SK-MEL-5 (cell line): ENCODE measurements around the gene B4GALNT3. TPM values are rescaled to one million over a fixed set of nuclear protein-coding genes. Genes with fewer than 3 reads are reported as not detected.

Source experiments
- DNase-seq: peaks from one replicate; pipeline ENCODE4 v3.0.0-alpha.2; 2016; ENCODE audit warnings: low read depth, low spot score
- in situ Hi-C: cut with HindIII; loops from 2 replicates; pipeline ENCODE4 v1.10.0; 2016; ENCODE audit warnings: low sequenced_read_pairs, high pct_unique_total_duplicates, low pct_unique_long_range_greater_than_20kb
- total RNA-seq: library from RNA; depleted of rRNA; stranded (reverse); fragments of >200 nt; shearing (Covaris generic); gene quantifications from 2 replicates; pipeline ENCODE4 v1.2.3, GENCODE V29; 2014

B4GALNT3 gene
- total RNA-seq, 1 experiment from 2014 or later, result 0.34 TPM

- DNase-seq, result no peak
- in situ Hi-C loops, result no loop called here
These were observed 85.3 kb downstream of the B4GALNT3 start for GRCh38 chr12:544941-545635.

GRCh38 chr12:545835-546234, 86.1 kb downstream of the B4GALNT3 start:
- in situ Hi-C loops, result no loop called here
- no peak for DNase-seq

- no peak for DNase-seq
- in situ Hi-C loops, result no loop called here
These were observed 86.7 kb downstream of the B4GALNT3 start for GRCh38 chr12:546265-546919.

GRCh38 chr12:546920-547845, 87.4 kb downstream of the B4GALNT3 start:
- in situ Hi-C loops, result no loop called here
- DNase-seq, result peak; percentile 65

- in situ Hi-C loops, result no loop called here
- no peak for DNase-seq
These were observed 88.2 kb downstream of the B4GALNT3 start for GRCh38 chr12:547883-548470.

GRCh38 chr12:549476-550082, 89.8 kb downstream of the B4GALNT3 start:
- no peak for DNase-seq
- in situ Hi-C loops, result no loop called here

GRCh38 chr12:550473-551260, 90.9 kb downstream of the B4GALNT3 start:
- in situ Hi-C loops, result no loop called here
- no peak for DNase-seq

GRCh38 chr12:552466-552865, 92.7 kb downstream of the B4GALNT3 start:
- no peak for DNase-seq
- in situ Hi-C loops, result no loop called here

- in situ Hi-C loops, result no loop called here
- no peak for DNase-seq
These were observed 93.7 kb downstream of the B4GALNT3 start for GRCh38 chr12:553216-554000.

GRCh38 chr12:554001-554285, 94.2 kb downstream of the B4GALNT3 start:
- no peak for DNase-seq
- in situ Hi-C loops, result no loop called here

- no peak for DNase-seq
- in situ Hi-C loops, result no loop called here
These were observed 96.8 kb downstream of the B4GALNT3 start for GRCh38 chr12:556498-556897.

GRCh38 chr12:558580-558979, 98.8 kb downstream of the B4GALNT3 start:
- no peak for DNase-seq
- in situ Hi-C loops, result no loop called here

- DNase-seq, result no peak
- in situ Hi-C loops, result no loop called here
These were observed 99.6 kb downstream of the B4GALNT3 start for GRCh38 chr12:559208-559905.

- in situ Hi-C loops, result no loop called here
- no peak for DNase-seq
These were observed 100.2 kb downstream of the B4GALNT3 start for GRCh38 chr12:559906-560455.

GRCh38 chr12:560691-561390, 101.1 kb downstream of the B4GALNT3 start:
- in situ Hi-C loops, result no loop called here
- DNase-seq, result no peak
